Stimulated activated CD4-positive, alpha-beta T cell treated with anti-CD3 and anti-CD28 coated beads, TNF-alpha, amount 100 ng/mL, for 1 hour (primary cell): ENCODE results near the gene ARHGEF19.
"Not testable (repeated sequence)": the region's sequence is repeated elsewhere in the genome, so short reads cannot be mapped to it uniquely, and the experiment has no call there.

ENCODE experiments used
- DNase-seq, 3 donors: peaks; one replicate each; pipeline ENCODE4 v3.0.0-alpha.2; 2020; ENCODE audit warnings: low read depth in 3 of 3, low spot score in 1 of 3

ARHGEF19 gene

DNA sequence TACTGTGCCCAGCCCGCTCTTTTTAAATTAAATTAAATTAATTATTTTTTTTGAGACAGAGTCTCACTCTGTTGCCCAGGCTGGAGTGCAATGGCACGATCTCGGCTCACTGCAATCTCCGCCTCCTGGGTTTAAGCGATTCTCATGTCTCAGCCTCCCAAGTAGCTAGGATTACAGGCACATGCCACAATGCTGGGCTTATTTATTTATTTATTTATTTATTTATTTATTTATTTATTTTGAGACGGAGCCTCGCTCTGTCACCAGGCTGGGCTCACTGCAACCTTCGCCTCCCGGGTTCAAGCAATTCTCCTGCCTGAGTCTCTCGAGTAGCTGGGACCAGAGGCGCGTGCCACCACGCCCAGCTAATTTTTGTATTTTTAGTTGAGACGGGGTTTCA, 10.3 kb upstream of the ARHGEF19 start:
- not testable (repeated sequence) for DNase-seq

DNA sequence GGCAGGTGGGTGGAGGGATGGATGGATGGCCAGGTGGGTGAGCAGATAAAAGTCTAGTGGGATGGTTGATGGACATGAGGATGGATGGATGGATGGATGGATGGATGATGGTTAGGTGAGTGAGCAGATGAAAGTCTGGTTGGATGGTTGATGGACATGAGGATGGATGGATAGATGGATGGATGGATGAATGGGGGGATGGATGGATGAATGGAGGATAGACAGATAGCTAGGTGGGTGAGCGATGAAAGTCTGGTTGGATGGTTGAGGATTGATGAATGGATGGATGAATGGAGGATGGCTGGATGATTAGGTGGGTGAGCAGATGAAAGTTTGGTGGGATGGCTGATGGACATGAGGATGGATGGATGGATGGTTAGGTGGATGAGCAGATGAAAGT, 9.0 kb upstream of the ARHGEF19 start:
- no peak for DNase-seq

DNA sequence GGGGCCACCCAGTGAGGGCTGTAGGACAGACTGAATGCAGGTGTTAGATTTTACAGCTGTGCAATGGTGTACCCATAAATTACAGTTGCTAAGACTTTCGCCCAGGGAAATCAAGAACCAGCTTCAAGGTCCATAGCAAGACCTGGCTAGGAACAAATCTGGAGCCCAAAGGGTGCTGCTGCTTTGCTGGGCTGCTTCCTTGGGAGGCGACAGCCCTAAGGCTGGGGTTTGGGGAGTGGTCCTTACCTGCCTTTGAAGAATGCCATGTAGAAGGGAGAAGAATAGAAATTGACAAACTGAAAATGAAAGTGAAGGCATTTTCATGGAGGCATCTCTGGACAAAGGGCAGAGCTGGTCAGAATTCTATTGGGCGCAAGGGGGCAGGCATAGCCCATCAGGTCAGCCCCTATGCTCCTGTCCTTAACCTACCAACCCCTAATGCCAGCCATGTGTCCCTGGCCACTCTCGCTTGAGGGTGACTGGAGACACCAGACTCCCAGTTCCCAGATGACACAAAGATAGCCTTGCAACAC, 7.6 kb upstream of the ARHGEF19 start:
- DNase-seq = no peak

DNA sequence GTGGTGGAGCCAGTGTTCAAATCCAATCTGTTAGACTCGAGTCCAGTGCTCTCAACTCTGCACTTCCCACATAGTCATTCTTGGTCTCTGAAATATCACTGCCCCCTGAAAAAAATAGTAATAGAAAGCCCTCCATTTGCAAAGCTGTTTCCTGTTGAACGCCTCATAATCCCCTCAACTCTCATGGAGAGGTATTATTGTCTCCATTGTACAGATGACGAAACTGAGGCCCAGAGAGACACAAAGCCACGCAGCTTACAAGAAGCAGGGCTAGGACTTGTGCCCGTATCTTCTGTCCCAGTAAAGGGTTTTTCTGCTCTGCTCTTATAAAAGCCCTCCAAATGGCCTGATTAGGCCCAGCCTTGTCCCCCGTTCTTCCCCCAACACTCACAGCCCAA, 6.2 kb upstream of the ARHGEF19 start:
- DNase-seq = no peak

DNA sequence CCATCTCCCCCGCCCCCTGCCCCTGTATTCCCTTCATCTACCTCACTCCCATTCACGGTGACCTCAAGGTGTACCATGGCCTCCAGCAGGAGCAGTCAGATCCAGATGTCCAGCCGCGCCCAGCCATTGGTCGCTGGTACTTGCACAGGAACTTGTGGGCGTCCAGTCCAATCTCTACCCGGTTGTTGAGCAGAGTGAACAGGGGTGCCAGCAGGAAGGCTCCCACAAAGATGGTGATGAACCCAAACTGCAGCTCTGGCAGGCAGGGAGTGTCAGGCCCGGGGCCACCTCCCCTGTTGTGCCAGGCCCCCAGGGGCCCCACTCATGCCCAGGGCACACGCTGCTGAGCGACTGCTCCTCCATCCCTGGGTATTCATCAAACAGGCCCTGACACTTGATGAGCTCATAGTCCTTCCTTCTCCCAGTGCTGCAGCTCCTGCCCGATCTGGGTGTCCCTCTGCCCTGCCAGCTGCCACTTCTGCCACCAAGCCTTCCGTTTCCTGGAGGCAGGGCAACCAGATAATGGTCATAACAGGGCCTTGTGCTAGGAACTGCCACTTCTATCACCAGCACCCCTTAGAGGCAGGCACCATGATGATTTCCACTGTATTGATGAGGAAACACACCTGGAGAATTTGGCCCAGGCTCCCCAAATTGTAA, 5.7 kb upstream of the ARHGEF19 start:
- no peak for DNase-seq

DNA sequence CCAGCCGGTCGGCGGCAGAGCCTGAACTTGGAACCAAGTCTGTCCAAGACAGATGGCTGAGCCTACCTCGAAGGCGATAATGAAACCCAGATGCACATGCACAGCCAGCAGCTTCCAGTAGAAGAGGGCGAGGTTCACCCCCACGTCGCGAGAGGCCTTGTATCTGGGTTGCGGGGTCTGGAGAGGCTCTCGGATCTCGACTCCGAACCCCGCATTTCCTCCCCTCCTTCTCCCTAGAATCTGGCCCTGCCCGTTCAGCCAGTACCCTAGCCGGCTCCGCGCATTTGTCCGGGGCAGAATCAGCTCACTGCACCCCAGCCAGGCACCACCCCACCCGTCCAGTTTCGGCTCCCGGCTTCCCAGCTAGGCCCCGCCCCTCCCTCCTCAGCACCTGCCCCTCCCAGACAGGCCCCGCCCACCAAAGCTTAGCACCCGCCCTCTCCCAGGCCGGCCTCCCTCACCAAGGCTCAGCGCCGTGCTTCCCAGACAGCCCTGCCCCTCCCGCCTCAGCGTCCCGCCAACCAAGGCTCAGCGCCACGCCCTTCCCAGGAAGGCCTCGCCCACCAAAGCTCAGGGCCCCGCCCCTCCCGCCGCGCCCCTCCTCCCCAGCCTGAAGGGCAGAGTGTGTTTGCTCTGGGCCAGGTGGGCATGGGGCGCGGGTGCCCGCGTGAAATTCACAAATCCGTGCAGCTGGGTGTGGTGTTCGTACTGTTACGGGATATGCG, 4.8 kb upstream of the ARHGEF19 start:
- DNase-seq = peak; percentile 87 to 89 (median 88)

DNA sequence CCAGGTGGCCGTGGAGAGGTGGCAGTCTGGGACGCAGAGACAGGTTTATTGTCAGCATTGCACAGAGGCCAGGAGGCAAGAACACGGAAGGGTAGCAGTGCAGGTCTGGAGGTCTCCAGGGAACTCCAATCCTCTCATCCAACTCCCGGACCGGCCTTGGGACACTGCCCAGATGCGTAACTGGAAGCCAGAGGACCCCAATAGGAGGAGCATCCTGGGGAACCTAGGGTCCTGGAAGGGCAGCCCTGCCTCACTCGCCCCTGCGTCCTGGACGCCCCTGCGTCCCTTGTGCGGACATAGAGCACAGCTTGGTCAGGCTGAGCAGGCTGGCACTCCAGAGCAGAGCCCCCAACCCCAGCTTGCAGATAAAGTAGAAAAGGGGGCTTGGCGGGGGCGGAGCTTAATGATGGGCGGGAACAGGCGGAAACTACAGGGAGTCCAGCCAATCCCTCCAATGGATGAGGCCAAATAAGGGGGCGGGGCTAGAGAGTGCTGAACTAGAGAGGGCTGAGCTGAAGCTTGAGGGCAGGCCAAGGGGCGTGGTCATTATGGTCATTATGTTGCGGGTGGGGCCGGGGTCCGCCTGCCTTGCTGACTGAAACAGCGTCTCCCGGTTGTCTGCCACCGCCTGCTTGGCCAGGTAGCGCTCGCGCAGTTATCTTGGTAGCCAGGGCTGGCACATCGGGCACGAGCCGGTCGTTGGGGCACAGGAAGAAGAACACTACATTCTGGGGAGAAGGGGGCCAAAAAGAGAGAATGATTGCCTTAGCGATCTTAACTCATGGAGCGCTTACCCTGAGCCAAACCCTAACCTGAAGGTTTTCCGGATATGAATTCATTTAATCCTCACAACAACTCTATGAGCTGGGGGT, 3.7 kb upstream of the ARHGEF19 start:
- no peak for DNase-seq

DNA sequence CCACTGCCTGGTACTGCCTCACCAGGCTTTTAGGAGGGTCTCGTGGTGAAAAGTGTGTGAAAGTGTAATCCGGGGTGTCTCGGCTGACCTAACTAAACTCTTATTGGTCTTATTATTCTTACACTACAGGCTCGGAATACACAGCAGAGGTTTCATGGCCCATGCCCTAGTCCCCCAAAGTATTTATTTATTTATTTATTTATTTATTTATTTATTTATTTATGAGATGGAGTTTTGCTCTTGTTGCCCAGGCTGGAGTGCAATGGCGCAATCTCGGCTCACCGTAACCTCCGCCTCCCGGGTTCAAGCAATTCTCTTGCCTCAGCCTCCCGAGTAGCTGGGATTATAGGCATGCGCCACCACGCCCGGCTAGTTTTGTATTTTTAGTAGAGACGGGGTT, 2.8 kb upstream of the ARHGEF19 start:
- DNase-seq = not testable (repeated sequence)

DNA sequence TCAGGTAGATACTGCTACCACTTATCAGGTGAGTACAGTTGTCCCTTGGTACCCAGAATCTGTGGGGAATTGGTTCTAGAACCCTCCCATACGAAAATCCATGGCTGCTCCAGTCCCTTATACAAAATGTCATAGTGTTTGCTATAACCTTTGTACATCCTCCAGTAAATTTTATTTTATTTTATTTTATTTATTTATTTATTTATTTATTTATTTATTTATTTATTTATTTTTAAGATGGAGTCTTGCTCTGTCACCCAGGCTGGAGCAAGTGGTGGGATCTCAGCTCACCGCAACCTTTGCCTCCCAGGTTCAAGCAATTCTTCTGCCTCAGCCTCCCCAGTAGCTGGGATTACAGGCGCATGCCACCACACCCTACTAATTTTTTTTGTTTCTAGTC, 1.1 kb upstream of the ARHGEF19 start:
- not testable (repeated sequence) for DNase-seq

DNA sequence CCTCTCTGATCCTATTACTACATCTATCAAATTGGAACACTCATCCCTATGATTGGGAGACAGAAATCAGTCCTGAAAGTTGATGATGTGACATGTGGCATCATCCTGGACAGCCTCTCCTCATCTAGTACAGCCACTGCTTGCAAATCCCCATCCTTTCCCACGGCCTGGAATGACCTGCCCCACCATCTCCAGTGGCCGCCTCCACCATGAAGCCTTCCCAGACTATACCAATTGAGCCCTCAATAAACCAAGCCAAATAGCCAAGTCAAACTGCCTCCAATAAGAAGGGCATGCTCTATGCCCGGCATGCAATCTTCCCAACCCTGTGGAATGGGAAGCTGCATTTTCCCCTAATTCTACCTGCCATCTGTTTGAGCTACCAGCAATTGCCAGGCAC, 561 bp upstream of the ARHGEF19 start:
- no peak for DNase-seq

DNA sequence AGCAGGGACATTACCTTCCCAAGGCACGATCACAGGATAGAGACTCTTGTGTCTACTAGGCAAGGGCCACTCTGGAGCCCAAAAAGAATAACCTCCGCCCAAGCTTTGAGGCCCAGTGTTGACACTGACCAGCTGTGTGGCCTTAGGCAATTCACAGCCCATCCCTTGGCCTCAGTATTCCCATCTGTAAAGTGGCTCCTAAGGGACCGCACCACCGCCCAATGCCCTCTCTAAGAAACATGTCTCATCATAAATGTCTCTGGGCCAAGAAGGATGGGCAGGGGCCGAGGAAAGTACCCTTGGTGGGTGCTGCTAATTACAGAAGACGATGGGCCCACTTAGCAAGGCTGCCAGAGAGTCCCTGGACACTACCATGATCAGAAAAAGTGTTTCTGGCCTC, 628 bp downstream of the ARHGEF19 start:
- no peak for DNase-seq

DNA sequence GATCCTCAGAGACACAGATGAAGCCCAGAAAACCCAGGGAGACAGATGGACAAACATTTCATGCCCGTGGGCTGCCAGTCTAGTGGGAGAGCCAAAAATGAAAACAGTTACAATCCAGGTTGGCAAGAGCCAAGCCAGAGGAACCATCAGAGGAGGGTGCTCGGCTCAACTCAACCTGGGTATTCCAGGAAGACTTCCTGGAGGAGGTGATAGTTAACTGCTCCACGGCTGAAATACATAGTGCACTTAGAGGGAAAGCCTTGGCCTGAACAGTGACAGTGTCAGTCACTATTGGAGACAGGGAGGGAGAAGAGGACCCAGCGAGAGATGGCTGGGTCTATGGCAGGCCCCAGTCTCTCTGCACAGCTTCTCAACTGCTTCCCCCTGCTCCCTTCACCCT, 1.9 kb downstream of the ARHGEF19 start:
- no peak for DNase-seq

DNA sequence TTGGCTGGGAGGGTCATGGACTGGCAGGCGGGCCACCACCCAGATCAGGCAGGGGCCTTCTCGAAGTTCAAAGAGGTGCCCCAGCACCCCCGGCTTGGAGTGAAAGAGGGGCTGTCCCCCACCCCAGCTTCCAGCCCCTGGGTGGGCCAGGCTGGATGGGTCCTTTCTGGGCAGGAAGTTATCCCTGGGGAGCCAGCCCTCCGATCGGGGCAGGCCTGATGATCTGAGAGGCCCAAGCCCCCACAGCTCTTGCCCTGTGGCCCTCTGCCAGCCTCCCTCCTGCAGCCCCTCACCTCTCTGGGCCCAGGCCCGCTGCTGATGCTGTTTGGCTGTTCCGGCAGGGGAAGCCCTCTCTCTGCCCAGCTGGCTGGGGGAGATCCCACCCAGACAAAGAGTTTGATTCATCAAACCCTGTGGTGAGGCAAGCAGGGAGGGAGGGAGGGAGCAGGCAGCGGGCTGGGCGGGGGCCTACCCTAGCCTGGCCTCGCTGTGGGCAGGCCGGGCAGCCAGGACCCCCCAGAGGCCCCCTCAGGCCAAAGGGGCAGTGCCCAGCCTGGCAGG, 2.5 kb downstream of the ARHGEF19 start:
- DNase-seq = no peak

DNA sequence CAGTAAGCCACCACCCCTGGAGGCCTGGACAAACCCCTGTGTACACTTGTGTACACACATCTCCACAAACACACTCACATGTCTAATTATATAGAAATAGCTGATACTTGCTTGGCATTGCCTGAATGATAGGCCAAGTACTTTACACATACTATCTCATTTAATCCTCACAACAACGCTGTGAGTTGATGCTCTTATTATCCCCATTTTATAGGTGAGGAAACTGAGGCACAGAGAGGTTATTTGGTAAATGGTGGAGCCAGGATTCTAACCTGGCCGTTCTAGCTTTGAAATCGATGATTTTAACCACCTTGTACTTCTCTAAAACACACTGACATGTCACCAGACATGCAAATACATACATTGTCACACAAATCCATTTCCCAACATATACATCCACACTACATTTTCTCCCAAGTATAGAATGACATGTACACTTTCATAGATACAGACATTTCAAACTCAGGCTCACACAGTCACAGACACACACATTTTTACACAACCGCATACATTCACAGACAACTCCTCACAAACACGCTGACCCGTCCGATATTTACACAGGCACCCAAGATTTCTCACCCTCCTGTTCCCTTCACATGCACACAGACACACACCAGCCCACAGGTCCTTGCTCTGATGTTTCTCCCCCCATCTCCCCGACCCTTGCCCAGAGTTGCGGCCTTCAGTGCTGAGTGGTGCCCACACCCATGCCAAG, 3.2 kb downstream of the ARHGEF19 start:
- no peak for DNase-seq

DNA sequence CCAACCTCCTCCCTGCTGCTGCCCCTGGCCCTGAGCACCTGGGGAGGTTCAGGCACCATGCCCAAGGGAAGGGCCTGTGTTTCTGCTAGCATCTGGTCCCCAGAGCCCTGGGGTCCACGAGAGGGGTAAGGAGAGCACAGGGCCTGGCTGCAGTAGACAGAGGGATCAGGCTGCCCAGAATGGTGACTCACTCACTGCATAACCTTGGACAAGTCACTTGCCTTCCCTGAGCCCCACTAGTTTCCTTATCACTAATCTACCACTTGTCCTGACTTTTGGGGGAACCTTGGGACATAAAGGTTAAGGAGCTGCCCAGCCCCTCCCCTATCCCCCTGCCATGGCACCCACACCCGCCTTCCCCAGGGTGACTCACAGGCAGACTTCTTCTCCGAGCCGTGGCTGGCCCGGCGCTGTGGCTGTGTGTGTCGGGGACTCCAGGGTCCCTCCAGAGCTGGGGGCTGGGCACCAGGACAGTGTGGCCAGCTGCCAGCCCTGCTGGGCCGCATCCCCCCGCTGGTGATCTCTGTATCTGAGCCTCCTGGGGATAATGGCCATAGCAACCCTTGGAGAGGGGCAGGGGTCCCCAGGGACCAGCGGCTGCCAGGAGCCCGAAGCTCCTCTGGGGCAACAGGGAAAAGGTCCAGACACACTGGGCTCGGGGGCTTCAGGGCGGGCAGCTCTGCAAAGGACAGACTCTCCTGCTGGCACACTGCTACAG, 4.0 kb downstream of the ARHGEF19 start:
- no peak for DNase-seq

DNA sequence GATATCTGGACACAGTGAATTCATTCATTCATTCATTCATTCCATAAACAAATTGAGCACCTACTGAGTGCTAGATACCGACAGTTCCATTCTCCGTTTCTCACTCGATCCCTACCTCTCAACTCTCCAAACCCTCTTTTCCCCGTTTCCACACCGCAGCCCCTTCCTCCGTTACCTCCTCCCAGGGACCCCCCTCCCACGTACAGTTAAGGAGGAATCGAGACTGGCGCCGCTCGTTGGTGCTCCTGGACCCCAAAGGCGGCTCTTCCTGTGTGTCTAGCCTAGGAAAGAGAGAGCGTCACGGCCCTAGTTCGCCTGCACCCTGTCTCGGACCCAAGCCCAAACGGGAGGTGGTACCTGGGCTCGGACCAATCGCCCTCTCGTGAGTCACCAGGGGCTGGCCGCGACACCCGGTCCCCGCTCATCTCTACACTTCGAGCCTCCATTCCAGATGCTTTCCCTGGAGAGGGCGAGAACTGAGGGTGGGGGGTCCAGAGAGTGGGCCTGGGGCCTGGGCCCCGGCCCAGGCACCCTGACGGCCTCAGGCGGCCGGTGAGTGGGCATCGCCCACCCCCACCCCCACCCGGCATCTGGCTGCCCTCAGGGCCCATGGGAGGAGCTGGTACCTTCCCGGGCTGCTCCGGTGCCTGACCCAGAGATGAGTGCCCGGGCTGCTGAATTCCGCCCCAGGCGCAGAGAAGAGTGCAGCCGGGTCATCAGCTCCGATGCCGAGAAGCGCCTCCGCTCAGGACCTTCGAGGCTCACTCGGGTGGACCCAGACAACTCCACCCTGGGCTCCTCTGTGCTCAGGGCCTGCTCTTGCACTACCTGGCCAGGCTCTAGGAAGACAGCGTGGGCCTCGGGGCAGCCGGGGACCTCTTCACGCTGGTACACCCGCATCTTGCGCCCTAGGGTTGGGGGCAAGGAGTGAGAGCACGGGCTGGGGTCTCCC, 4.9 kb downstream of the ARHGEF19 start:
- DNase-seq = no peak

DNA sequence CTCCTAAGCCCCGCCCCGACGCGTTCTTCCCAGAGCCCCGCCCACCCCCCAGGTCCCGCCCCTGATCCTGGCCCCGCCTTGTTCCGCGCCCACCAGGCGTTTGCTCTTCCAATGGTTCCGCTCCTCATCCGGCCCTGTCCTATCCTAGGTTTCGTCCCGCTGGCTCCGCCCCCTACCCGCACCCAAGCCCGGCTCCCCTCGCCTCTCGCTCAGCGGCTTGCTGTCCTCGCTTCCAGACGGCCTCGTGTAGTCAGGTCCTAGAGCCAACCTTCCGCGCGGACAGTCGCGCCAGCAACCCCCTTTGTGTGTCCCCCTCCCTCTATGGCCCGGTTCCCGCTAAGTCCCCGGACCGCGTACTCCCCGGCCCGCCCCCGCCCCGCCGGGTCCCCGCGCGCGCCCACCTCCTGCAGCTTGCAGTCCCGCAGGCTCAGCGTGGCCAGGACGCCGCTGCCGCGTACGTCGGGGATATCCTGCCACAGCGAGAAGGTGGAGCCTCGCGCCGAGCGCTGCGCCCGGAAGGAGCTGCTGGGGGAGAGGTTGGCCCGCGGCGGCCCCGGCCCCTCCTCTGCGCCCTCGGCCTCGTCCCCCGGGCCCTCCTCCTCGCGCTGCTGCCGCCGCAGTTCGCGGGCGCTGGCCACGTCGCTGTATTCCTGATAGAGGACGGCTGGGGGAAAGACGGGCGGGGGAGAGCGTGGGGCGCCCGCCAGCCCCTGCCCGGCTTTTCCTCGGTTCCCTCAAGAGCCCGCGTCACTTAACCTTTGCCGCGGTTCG, 5.7 kb downstream of the ARHGEF19 start:
- peak; percentile 82 to 85 (median 83) for DNase-seq

DNA sequence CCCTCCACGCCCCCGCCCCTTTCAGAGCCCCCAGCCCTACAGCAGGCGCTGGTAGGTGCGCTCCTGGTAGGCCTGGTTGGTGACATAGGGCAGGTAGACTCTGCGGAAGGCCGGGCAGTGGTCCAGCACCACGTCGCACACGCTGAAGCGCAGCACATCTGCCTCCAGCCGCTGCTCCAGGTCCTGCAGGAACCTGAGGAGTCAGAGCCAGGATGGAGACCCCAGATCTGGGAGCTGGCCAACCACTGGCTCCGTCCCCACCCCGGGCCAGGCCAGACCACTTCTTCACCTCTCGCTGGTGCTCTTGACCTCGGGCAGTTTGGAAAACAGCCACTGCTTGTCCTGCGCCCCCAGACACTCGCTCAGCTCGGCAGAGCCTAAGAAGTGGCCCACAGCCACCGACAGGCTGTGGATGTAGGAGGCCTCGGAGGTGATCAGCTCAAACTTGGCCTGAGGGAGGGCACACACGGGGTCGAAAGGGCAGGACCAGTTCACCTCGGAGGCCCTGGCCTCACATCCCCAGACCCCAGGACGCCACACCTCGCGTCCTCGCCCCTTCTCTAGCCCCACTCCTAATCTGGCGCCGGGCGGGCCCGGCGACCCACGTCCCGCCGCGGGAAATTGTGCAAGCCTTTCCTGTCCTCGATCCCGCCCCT, 6.4 kb downstream of the ARHGEF19 start:
- no peak for DNase-seq
